ENCODE data around the gene IL5.
A peak's percentile ranks its signal among the peaks of the same experiment; 100 is the strongest.

Gene IL5

DNA sequence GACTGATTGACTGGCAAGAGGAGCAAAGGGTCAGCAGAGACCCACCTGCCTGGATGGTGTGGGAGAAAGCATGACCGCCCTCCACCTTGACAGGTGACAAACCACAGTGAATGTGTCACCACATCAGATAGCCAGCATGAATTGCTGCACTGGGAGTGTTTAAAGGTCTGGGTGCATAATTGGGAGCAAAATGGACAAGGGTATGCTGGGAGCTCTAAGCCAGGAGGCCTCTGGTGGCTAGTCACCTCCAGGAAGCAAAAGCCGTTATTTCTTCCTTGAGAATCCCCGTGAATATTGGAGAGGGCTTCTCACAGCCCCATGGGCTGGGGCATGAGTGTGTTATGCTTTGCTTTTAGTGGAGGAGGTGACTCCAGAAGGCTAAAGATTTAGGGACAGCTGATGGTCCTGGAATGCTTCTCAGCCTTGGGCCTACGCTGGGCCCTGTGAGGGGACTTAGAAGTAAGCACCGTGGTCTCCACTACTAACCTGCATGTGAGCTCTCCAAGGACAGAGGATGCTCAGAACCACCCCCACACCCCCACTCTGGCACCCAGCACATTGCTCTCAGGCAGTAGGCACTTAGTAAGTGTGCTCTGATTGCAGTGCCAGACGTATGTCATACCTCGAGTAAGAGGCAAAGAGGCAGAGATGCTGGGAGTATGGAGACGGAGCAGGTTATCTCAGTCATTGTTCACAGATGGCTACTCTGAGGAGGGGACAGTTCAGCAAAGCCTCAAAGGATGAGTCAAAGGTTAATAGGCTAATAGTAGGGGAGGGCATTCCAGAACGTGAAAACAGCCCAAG lies 43.7 kb downstream of the IL5 start:
- H3K27ac ChIP-seq = peak overlapping the region; percentile 88
- peak in 1 of 2 donors; percentile 39 for DNase-seq

GRCh38 chr5:132498686-132499271 lies 44.5 kb downstream of the IL5 start:
- TF ChIP-seq CTCF (IDR thresholded peaks at IDR 0.05) = no peak
- Histone ChIP-seq H3K4me1 (peaks cover 0 to 42% (median 38%) of the 10 kb centered on the region in 4 donors), H3K9me3 (no peaks in the 10 kb centered on the region), H3K27ac (peak overlapping the region; percentile 88), H3K36me3 (no peaks in the 10 kb centered on the region), H3K4me3 (no peak overlapping the region), H3K27me3 (no peaks in the 10 kb centered on the region)
- intact Hi-C loops (cut with DNase I; ENCODE audit: low total_unique reads) = loop anchor here (10.0 kb wide), 1 partner anchor 84 kb away; no protein-coding TSS in a partner anchor
- DNase-seq = peak in 1 of 2 donors; percentile 48

More for the DNA sequence above, 43.7 kb downstream of the IL5 start:
- no peak for TF ChIP-seq CTCF (IDR thresholded peaks at IDR 0.05)
- Histone ChIP-seq H3K27me3 (no peaks in the 10 kb centered on the region), H3K4me3 (no peak overlapping the region), H3K9me3 (no peaks in the 10 kb centered on the region), H3K4me1 (peaks cover 0 to 39% (median 37%) of the 10 kb centered on the region in 4 donors), H3K36me3 (no peaks in the 10 kb centered on the region)
- intact Hi-C loops (cut with DNase I; ENCODE audit: low total_unique reads) = loop anchor here (2.0 to 10.0 kb wide), 2 partner anchors 85 to 113 kb away; no protein-coding TSS in a partner anchor

DNA sequence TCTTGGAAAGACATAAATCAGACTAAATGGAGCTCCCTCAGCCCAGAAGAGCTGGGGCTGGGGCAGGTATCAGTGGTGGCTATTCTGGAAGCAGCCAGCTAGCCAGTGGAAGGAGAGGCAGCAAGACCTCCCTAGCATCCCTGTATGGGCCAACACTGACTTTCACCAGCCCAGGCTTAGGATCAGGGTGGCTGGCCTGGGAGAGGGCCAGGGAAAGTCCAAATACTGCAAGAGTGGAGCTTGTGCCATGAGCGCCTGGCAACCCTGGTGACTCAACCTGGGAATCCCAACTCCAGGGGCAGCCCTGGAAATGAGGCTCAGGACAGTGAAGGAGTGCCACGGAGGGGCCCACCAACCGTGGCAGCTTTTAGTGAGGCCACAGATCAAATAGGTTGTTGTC lies 45.2 kb downstream of the IL5 start:
- Histone ChIP-seq H3K4me1 (peaks cover 0 to 42% (median 38%) of the 10 kb centered on the region in 4 donors), H3K27me3 (no peaks in the 10 kb centered on the region), H3K4me3 (no peak overlapping the region), H3K27ac (peak overlapping the region; percentile 88), H3K36me3 (no peaks in the 10 kb centered on the region), H3K9me3 (no peaks in the 10 kb centered on the region)
- intact Hi-C loops (cut with DNase I; ENCODE audit: low total_unique reads) = loop anchor here (10.0 kb wide), 1 partner anchor 83 kb away; no protein-coding TSS in a partner anchor
- peak; percentile 68 to 91 for DNase-seq
- TF ChIP-seq CTCF (IDR thresholded peaks at IDR 0.05) = no peak

DNA sequence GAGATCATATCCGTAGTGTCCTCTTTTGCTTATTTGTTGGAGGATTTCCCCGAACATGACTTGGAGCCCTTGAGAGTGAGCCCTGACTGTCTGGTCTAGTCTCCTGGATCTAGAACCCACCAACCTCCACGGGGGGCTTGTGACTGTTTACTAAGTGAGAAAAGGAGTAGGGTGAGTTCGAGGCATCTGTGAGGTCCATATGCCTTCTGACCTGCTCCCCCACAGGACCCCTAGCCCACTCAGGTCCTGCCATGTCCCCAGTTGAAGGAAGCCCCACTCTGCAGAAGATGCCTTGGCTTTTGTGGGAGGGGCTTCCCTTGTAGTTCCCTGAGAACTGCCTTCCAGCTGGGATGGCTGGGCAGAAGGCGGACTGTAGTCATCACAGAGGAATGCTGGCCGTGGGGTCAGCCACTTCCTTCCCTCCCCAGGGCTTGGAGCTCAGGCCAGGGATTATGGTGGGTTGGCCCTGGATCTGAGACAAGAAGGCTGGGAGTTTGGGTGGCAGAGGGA lies 45.8 kb downstream of the IL5 start:
- peak; percentile 80 to 93 for DNase-seq
- H3K27me3 ChIP-seq = no peaks in the 10 kb centered on the region
- H3K9me3 ChIP-seq = no peaks in the 10 kb centered on the region
- intact Hi-C loops (cut with DNase I; ENCODE audit: low total_unique reads) = loop anchor here (10.0 kb wide), 1 partner anchor 83 kb away; no protein-coding TSS in a partner anchor
- H3K27ac ChIP-seq = peak overlapping the region; percentile 88
- peak overlapping the region; percentile 66 to 67 for H3K4me3 ChIP-seq
- no peak for TF ChIP-seq CTCF (IDR thresholded peaks at IDR 0.05)
- H3K36me3 ChIP-seq = no peaks in the 10 kb centered on the region
- peaks cover 0 to 42% (median 38%) of the 10 kb centered on the region in 4 donors for H3K4me1 ChIP-seq

GRCh38 chr5:132496631-132497487 lies 46.5 kb downstream of the IL5 start:
- Histone ChIP-seq H3K4me3 (peak overlapping the region; percentile 66 to 67), H3K36me3 (no peaks in the 10 kb centered on the region), H3K27ac (peak overlapping the region; percentile 88), H3K4me1 (peaks cover 0 to 45% (median 40%) of the 10 kb centered on the region in 4 donors), H3K27me3 (no peaks in the 10 kb centered on the region), H3K9me3 (no peaks in the 10 kb centered on the region)
- peak; percentile 88 to 94 for DNase-seq
- intact Hi-C loops (cut with DNase I; ENCODE audit: low total_unique reads) = loop anchor here (10.0 kb wide), 1 partner anchor 82 kb away; no protein-coding TSS in a partner anchor
- peak in 1 of 2 experiments; percentile 2 for TF ChIP-seq CTCF (IDR thresholded peaks at IDR 0.05)
